Thoracic aorta (tissue), 2 donors: ENCODE results near the gene GNAT3. TPM values are rescaled to one million over a fixed set of nuclear protein-coding genes. Genes with fewer than 3 reads are reported as not detected.

ENCODE experiments used
- ATAC-seq: fragments of 150-250 bp; one replicate; pipeline ENCODE4 v1.8.0; 2017; ENCODE audit warnings: low read depth; ENCODE audit not compliant: insufficient number of reproducible peaks, low FRiP score
- DNase-seq: peaks from one replicate; pipeline ENCODE4 v3.0.0-alpha.2; 2020; ENCODE audit warnings: low spot score
- H3K27ac ChIP-seq, 2 donors: fragments of 200-600 bp; sonication (generic); 1 replicate in 1 of 2; 2 replicates in 1 of 2; pipeline ENCODE4 v1.5.1; 2016; ENCODE audit warnings: mild to moderate bottlenecking in 2 of 2, moderate library complexity in 2 of 2
- H3K27me3 ChIP-seq: fragments of 200-600 bp; sonication (generic); replicated peaks from 2 replicates; pipeline ENCODE4 v1.6.0; 2016; ENCODE audit warnings: mild to moderate bottlenecking; ENCODE audit not compliant: insufficient read depth
- H3K36me3 ChIP-seq: fragments of 200-600 bp; sonication (generic); one replicate; pipeline ENCODE4 v1.5.1; 2016
- H3K4me1 ChIP-seq, 2 donors: fragments of 200-600 bp; sonication (generic); 1 replicate in 1 of 2; 2 replicates in 1 of 2; pipeline versions ENCODE4 v1.5.1 to v1.6.0; 2016; ENCODE audit warnings: low read depth in 2 of 2, mild to moderate bottlenecking in 1 of 2; ENCODE audit not compliant: control insufficient read depth in 1 of 2
- H3K4me3 ChIP-seq: fragments of 200-600 bp; sonication (generic); 2 replicates; pipeline ENCODE4 v1.5.1; 2016; ENCODE audit warnings: mild to moderate bottlenecking
- H3K9me3 ChIP-seq: fragments of 200-600 bp; sonication (generic); 2 replicates; pipeline ENCODE4 v1.5.1; 2016
- CTCF ChIP-seq: fragments of 200-600 bp; sonication (generic); IDR thresholded peaks from one replicate; pipeline ENCODE4 v1.5.1; 2019; ENCODE audit warnings: antibody characterized with exemption
- total RNA-seq, 2 donors: library from RNA; depleted of rRNA; stranded (reverse); fragments of >200 nt; gene quantifications; one replicate each; pipeline versions ENCODE4 v1.1.0 to v1.2.3, GENCODE V29; 2016

GNAT3 gene
- total RNA-seq, 2 donors from 2014 or later, result not detected

DNA sequence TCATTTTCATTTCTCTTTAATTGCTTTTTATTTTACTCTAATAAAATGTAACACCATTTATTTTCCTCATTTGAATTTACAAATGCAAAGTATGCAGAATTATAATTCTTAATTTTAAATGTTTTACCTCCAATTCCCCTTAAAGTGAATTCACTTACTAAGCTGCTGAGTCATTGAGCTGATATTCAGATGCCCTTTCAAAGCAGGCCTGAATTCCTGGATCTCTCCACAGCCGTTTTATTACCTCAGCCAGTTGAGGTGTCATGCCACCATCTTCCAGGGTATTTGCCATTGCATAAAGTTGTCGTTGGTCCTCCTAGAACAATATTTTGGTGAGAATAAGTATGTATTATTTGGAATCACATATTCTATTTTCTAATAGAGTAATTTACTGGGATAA, 33.2 kb downstream of the GNAT3 start:
- TF ChIP-seq CTCF, result no peak
- Histone ChIP-seq H3K4me1 (no peaks in the 10 kb centered on the region), H3K9me3 (no peaks in the 10 kb centered on the region), H3K27ac (no peak overlapping the region), H3K36me3 (no peaks in the 10 kb centered on the region), H3K27me3 (no peaks in the 10 kb centered on the region), H3K4me3 (no peak overlapping the region)
- ATAC-seq, result no peak
- no peak for DNase-seq

GRCh38 chr7:80476035-80476434, 35.8 kb downstream of the GNAT3 start:
- TF ChIP-seq CTCF, result no peak
- Histone ChIP-seq H3K4me3 (no peak overlapping the region), H3K27ac (no peak overlapping the region), H3K36me3 (no peaks in the 10 kb centered on the region), H3K9me3 (no peaks in the 10 kb centered on the region), H3K27me3 (no peaks in the 10 kb centered on the region), H3K4me1 (no peaks in the 10 kb centered on the region)
- ATAC-seq, result no peak
- DNase-seq, result no peak

DNA sequence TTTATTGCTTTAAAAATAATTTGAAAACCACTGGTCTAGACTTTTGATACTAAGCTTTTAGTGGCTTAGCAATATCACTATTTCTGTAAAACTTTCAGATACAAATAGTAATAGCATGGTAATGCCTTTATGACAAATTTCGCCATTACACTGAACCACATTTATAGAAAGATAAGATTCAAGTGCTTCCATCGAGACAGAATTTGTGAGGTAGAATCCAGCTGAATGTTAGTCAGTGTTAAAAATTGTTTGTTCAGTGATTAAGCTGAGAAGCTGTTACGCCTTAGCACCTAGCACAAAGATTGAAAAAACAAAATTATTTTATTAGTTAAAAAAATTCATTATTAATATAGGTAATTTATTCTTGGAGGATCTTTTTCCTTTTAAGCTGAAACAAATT, 36.5 kb downstream of the GNAT3 start:
- no peak overlapping the region for H3K4me3 ChIP-seq
- no peaks in the 10 kb centered on the region for H3K36me3 ChIP-seq
- DNase-seq (no peak), ATAC-seq (no peak)
- no peaks in the 10 kb centered on the region for H3K4me1 ChIP-seq
- H3K27me3 ChIP-seq, result no peaks in the 10 kb centered on the region
- no peak overlapping the region for H3K27ac ChIP-seq
- TF ChIP-seq CTCF, result no peak
- H3K9me3 ChIP-seq, result no peaks in the 10 kb centered on the region

DNA sequence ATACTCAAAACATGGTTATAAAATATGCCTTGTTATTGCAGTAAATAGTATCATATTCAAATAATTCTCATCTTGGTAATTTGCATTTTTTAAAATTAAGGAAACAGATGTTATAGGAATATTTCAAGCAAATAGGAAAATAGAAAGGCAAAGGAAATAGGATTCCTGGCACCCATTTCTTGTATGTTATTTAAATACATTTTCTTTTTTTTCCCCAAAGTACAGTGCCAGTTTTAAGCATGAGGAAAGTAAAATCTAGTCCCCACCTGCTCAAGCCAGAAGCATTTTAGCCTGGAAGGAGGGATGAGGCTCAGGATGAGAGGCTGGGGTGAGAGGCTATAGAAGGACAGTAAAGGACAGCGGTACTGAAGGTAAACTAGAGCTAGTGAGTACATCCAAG, 38.1 kb downstream of the GNAT3 start:
- ATAC-seq (no peak), DNase-seq (no peak)
- Histone ChIP-seq H3K36me3 (no peaks in the 10 kb centered on the region), H3K4me3 (no peak overlapping the region), H3K27me3 (no peaks in the 10 kb centered on the region), H3K9me3 (no peaks in the 10 kb centered on the region), H3K4me1 (no peaks in the 10 kb centered on the region), H3K27ac (no peak overlapping the region)
- TF ChIP-seq CTCF, result no peak

DNA sequence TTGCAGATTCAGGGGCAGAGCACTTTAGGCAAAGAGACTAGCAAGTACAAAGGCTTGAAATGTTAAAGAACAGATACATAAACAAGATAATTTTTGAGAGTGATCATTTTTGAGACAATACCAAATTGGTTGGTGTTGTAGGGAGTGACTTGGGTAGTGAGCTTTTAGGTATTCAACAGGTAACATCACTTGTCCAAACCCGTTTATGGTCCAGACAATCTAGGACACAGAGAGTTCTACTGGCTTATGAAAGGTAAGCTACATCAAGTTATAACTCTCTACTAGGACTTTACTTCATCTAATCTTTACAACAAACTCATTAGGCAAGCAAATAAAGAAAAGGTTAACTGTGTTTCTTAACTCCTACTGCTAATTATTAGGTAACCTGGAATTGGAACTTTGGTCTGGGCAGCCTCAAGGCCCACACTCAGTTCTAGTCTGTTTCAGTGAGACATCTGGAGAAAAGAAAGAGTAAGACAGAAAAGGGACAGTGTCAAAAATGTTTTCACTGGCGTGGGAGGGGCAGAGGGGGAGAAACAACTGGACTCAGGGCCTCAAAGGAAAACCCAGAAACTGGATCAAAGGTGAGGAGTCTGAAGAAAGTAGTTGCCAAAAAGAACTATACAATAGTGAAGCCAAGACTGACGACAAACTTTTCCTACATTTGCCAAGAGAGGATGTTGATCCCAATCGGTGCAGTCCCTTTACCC, 39.2 kb downstream of the GNAT3 start:
- Histone ChIP-seq H3K4me1 (no peaks in the 10 kb centered on the region), H3K27me3 (no peaks in the 10 kb centered on the region), H3K36me3 (no peaks in the 10 kb centered on the region), H3K9me3 (no peaks in the 10 kb centered on the region), H3K4me3 (no peak overlapping the region), H3K27ac (no peak overlapping the region)
- TF ChIP-seq CTCF, result no peak
- ATAC-seq (no peak), DNase-seq (no peak)
